Neural progenitor cell (in vitro differentiated cells): ENCODE measurements around the gene THAP5.

Experiments
- EZH2 ChIP-seq: fragments of 200-600 bp; sonication (generic); IDR thresholded peaks from 2 replicates; pipeline ENCODE4 v1.6.1; 2017; ENCODE audit warnings: antibody characterized with exemption, mild to moderate bottlenecking, moderate library complexity
- EZH2phosphoT487 ChIP-seq: fragments of 200-600 bp; sonication (generic); IDR thresholded peaks from 2 replicates; pipeline ENCODE4 v1.6.1; 2017; ENCODE audit warnings: antibody characterized with exemption
- TF ChIP-seq, protein P1 (sequence below): fragments of 200-600 bp; sonication (generic); IDR thresholded peaks from 2 replicates; pipeline ENCODE4 v1.5.1; 2017; ENCODE audit warnings: antibody characterized with exemption, mild to moderate bottlenecking

DNA sequence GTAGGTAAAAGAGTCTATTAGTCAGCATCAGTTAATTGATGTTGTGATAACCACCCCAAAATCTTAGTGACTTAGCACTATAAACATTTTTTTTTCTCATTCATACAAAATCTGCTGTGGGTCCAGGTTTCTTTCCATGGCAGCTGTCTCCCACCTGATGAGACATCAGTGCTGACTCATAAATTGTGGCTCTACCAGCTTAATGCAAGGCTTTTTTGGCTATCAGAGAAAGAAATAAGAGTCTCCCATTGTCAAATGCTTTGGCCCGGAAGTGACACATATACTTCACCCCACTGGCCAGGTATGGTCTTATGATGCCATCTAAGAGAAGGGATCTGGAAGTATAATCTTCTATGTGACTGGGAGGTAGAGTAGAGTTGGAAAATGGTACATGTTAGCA is 14.7 kb upstream of the THAP5 start:
- TF ChIP-seq, protein P1, sequence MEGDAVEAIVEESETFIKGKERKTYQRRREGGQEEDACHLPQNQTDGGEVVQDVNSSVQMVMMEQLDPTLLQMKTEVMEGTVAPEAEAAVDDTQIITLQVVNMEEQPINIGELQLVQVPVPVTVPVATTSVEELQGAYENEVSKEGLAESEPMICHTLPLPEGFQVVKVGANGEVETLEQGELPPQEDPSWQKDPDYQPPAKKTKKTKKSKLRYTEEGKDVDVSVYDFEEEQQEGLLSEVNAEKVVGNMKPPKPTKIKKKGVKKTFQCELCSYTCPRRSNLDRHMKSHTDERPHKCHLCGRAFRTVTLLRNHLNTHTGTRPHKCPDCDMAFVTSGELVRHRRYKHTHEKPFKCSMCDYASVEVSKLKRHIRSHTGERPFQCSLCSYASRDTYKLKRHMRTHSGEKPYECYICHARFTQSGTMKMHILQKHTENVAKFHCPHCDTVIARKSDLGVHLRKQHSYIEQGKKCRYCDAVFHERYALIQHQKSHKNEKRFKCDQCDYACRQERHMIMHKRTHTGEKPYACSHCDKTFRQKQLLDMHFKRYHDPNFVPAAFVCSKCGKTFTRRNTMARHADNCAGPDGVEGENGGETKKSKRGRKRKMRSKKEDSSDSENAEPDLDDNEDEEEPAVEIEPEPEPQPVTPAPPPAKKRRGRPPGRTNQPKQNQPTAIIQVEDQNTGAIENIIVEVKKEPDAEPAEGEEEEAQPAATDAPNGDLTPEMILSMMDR = no peak
- TF ChIP-seq EZH2 = no peak
- no peak for TF ChIP-seq EZH2phosphoT487
